Coronary artery (tissue), 2 donors: ENCODE data around the gene SLC4A2.
A peak's percentile ranks its signal among the peaks of the same experiment; 100 is the strongest.

ENCODE experiments used
- DNase-seq: peaks from one replicate; pipeline ENCODE4 v3.0.0-alpha.2; 2017; ENCODE audit warnings: low spot score
- H3K27ac ChIP-seq, 2 donors: fragments of 200-600 bp; sonication (generic); one replicate each; pipeline ENCODE4 v1.5.1; 2016 to 2019
- H3K4me3 ChIP-seq: fragments of 200-600 bp; sonication (generic); 2 replicates; pipeline ENCODE4 v1.5.1; 2016; ENCODE audit warnings: mild to moderate bottlenecking, moderate library complexity
- CTCF ChIP-seq: fragments of 200-600 bp; sonication (generic); IDR thresholded peaks from one replicate; pipeline ENCODE4 v1.5.1; 2019; ENCODE audit warnings: antibody characterized with exemption

SLC4A2 gene

GRCh38 chr7:151083071-151083823, 23.9 kb downstream of the SLC4A2 start, which contains the start of gene TMUB1:
TMUB1 (minus strand) TSS chr7:151083493; CDS start chr7:151082563, 930 bp downstream.
- TF ChIP-seq CTCF = no peak
- H3K27ac ChIP-seq = peak within 1 kb of the TSS; percentile 96 to 99
- peak within 1 kb of the TSS; percentile 99 for H3K4me3 ChIP-seq
- peak; percentile 90 for DNase-seq

GRCh38 chr7:151083824-151084160, 24.4 kb downstream of the SLC4A2 start:
- TF ChIP-seq CTCF = no peak
- Histone ChIP-seq H3K4me3 (peak overlapping the region; percentile 99), H3K27ac (peak overlapping the region; percentile 96 to 99)
- DNase-seq = no peak

GRCh38 chr7:151085329-151085690, 25.9 kb downstream of the SLC4A2 start:
- no peak for TF ChIP-seq CTCF
- peak overlapping the region; percentile 97 for H3K4me3 ChIP-seq
- DNase-seq = no peak
- peak overlapping the region; percentile 76 to 92 for H3K27ac ChIP-seq

GRCh38 chr7:151085691-151086620, 26.6 kb downstream of the SLC4A2 start, which contains the start of gene AGAP3:
AGAP3 (plus strand) TSS chr7:151086475; CDS start chr7:151086742, 267 bp downstream.
- no peak for TF ChIP-seq CTCF
- H3K4me3 ChIP-seq = peak within 1 kb of the TSS; percentile 97
- H3K27ac ChIP-seq = peak within 1 kb of the TSS; percentile 76 to 92
- peak; percentile 93 for DNase-seq

GRCh38 chr7:151086802-151087244, 27.4 kb downstream of the SLC4A2 start:
- peak overlapping the region; percentile 97 for H3K4me3 ChIP-seq
- no peak for TF ChIP-seq CTCF
- no peak for DNase-seq
- peak overlapping the region; percentile 75 to 92 for H3K27ac ChIP-seq

- TF ChIP-seq CTCF = no peak
- Histone ChIP-seq H3K27ac (peak overlapping the region; percentile 75 to 92), H3K4me3 (peak overlapping the region; percentile 97)
- DNase-seq = no peak
Observed at GRCh38 chr7:151087245-151088018, 28.0 kb downstream of the SLC4A2 start.
